Effector memory CD4-positive, alpha-beta T cell (primary cell): Measurements from ENCODE around the gene CAPN15.

Experiments used
- DNase-seq, 3 donors: peaks; one replicate each; pipeline ENCODE4 v3.0.0-alpha.2; 2020
- H3K27ac ChIP-seq: 2 replicates; pipeline ENCODE4 v1.7.0; 2013; ENCODE audit warnings: mild to moderate bottlenecking, low read length, moderate library complexity; ENCODE audit not compliant: insufficient read depth, poor library complexity, severe bottlenecking
- H3K27me3 ChIP-seq: replicated peaks from 2 replicates; pipeline ENCODE4 v1.7.0; 2013; ENCODE audit warnings: mild to moderate bottlenecking, low read length; ENCODE audit not compliant: insufficient read depth, control insufficient read depth, poor library complexity, severe bottlenecking
- H3K36me3 ChIP-seq: 2 replicates; pipeline ENCODE4 v1.7.0; 2013; ENCODE audit warnings: mild to moderate bottlenecking, low read length, moderate library complexity; ENCODE audit not compliant: control insufficient read depth, insufficient read depth
- H3K4me1 ChIP-seq: 2 replicates; pipeline ENCODE4 v1.7.0; 2013; ENCODE audit warnings: low read length, mild to moderate bottlenecking; ENCODE audit not compliant: control insufficient read depth, insufficient read depth, poor library complexity, severe bottlenecking
- H3K4me3 ChIP-seq: 2 replicates; pipeline ENCODE4 v1.7.0; 2013; ENCODE audit warnings: low read length, low read depth, mild to moderate bottlenecking; ENCODE audit not compliant: insufficient read depth, poor library complexity, severe bottlenecking
- H3K9me3 ChIP-seq: 2 replicates; pipeline ENCODE4 v1.7.0; 2013; ENCODE audit warnings: mild to moderate bottlenecking, low read length, moderate library complexity; ENCODE audit not compliant: control insufficient read depth

Gene CAPN15

GRCh38 chr16:556474-557173 lies 29.1 kb downstream of the CAPN15 start:
- H3K4me1 ChIP-seq, result no peaks in the 10 kb centered on the region
- peaks cover 22% of the 10 kb centered on the region for H3K27me3 ChIP-seq
- no peaks in the 10 kb centered on the region for H3K9me3 ChIP-seq
- no peak for DNase-seq
- peaks cover 14% of the 10 kb centered on the region for H3K36me3 ChIP-seq
- H3K27ac ChIP-seq, result no peak overlapping the region
- H3K4me3 ChIP-seq, result no peak overlapping the region

- Histone ChIP-seq H3K9me3 (no peaks in the 10 kb centered on the region), H3K36me3 (peaks cover 6% of the 10 kb centered on the region), H3K4me3 (no peak overlapping the region), H3K27me3 (peaks cover 22% of the 10 kb centered on the region), H3K4me1 (no peaks in the 10 kb centered on the region), H3K27ac (no peak overlapping the region)
- DNase-seq, result no peak
These were observed 30.2 kb downstream of the CAPN15 start for GRCh38 chr16:557463-558297.

- DNase-seq, result no peak
- Histone ChIP-seq H3K27me3 (peaks cover 22% of the 10 kb centered on the region), H3K4me3 (no peak overlapping the region), H3K4me1 (no peaks in the 10 kb centered on the region), H3K36me3 (peaks cover 2% of the 10 kb centered on the region), H3K9me3 (no peaks in the 10 kb centered on the region), H3K27ac (no peak overlapping the region)
These were observed 30.9 kb downstream of the CAPN15 start for GRCh38 chr16:558298-559020.

GRCh38 chr16:559021-559380 lies 31.5 kb downstream of the CAPN15 start:
- H3K9me3 ChIP-seq, result no peaks in the 10 kb centered on the region
- no peaks in the 10 kb centered on the region for H3K4me1 ChIP-seq
- H3K27ac ChIP-seq, result no peak overlapping the region
- no peak overlapping the region for H3K4me3 ChIP-seq
- peaks cover 22% of the 10 kb centered on the region for H3K27me3 ChIP-seq
- H3K36me3 ChIP-seq, result no peaks in the 10 kb centered on the region
- no peak for DNase-seq

- no peaks in the 10 kb centered on the region for H3K4me1 ChIP-seq
- no peak overlapping the region for H3K4me3 ChIP-seq
- no peaks in the 10 kb centered on the region for H3K36me3 ChIP-seq
- DNase-seq, result no peak
- peaks cover 22% of the 10 kb centered on the region for H3K27me3 ChIP-seq
- H3K9me3 ChIP-seq, result no peaks in the 10 kb centered on the region
- H3K27ac ChIP-seq, result no peak overlapping the region
These were observed 32.1 kb downstream of the CAPN15 start for GRCh38 chr16:559411-560203.

- Histone ChIP-seq H3K4me3 (no peak within 1 kb of the TSS), H3K4me1 (no peaks in the 10 kb centered on the region), H3K36me3 (no peaks in the 10 kb centered on the region), H3K27me3 (peaks cover 22% of the 10 kb centered on the region), H3K27ac (no peak within 1 kb of the TSS), H3K9me3 (no peaks in the 10 kb centered on the region)
- DNase-seq, result no peak
These were observed 32.7 kb downstream of the CAPN15 start, which contains the start of gene PRR35 for GRCh38 chr16:560204-560700. PRR35 (plus strand) TSS chr16:560394; CDS start chr16:563295, 2,901 bp downstream.

GRCh38 chr16:560701-561412 lies 33.3 kb downstream of the CAPN15 start:
- H3K36me3 ChIP-seq, result no peaks in the 10 kb centered on the region
- H3K4me3 ChIP-seq, result no peak overlapping the region
- H3K27ac ChIP-seq, result no peak overlapping the region
- DNase-seq, result no peak
- H3K9me3 ChIP-seq, result no peaks in the 10 kb centered on the region
- peaks cover 22% of the 10 kb centered on the region for H3K27me3 ChIP-seq
- no peaks in the 10 kb centered on the region for H3K4me1 ChIP-seq

GRCh38 chr16:561413-561794 lies 33.9 kb downstream of the CAPN15 start:
- no peak for DNase-seq
- no peak overlapping the region for H3K4me3 ChIP-seq
- no peak overlapping the region for H3K27ac ChIP-seq
- H3K36me3 ChIP-seq, result no peaks in the 10 kb centered on the region
- H3K4me1 ChIP-seq, result peaks cover 5% of the 10 kb centered on the region
- H3K9me3 ChIP-seq, result no peaks in the 10 kb centered on the region
- H3K27me3 ChIP-seq, result peaks cover 22% of the 10 kb centered on the region
